ENCODE results near the gene ILF3.

ILF3 gene

GRCh38 chr19:10631874-10632273 is 22.3 kb upstream of the ILF3 start:
- DNase-seq = no peak
- no peaks in the 10 kb centered on the region for H3K4me1 Mint-ChIP-seq
- H3K27ac Mint-ChIP-seq = no peak overlapping the region
- H3K36me3 Mint-ChIP-seq = peaks cover 59% of the 10 kb centered on the region
- H3K4me3 Mint-ChIP-seq = no peak overlapping the region
- H3K27me3 Mint-ChIP-seq = no peaks in the 10 kb centered on the region
- H3K9me3 Mint-ChIP-seq = no peaks in the 10 kb centered on the region
- CTCF ChIA-PET = no interaction called here

- CTCF ChIA-PET = interaction anchor here (1.2 kb wide), 1 partner anchor 53 kb away, joined by 3 read pairs; no protein-coding TSS in a partner anchor
- H3K4me1 Mint-ChIP-seq = peaks cover 7% of the 10 kb centered on the region
- no peak overlapping the region for H3K4me3 Mint-ChIP-seq
- DNase-seq = no peak
- H3K36me3 Mint-ChIP-seq = peaks cover 66% of the 10 kb centered on the region
- H3K27ac Mint-ChIP-seq = no peak overlapping the region
- H3K27me3 Mint-ChIP-seq = no peaks in the 10 kb centered on the region
- H3K9me3 Mint-ChIP-seq = no peaks in the 10 kb centered on the region
Observed at GRCh38 chr19:10634430-10634829, 19.7 kb upstream of the ILF3 start.

- Mint-ChIP-seq H3K27me3 (no peaks in the 10 kb centered on the region), H3K4me3 (no peak overlapping the region), H3K9me3 (no peaks in the 10 kb centered on the region), H3K4me1 (peaks cover 7% of the 10 kb centered on the region), H3K27ac (no peak overlapping the region), H3K36me3 (peaks cover 66% of the 10 kb centered on the region)
- CTCF ChIA-PET = interaction anchor here (0.7 kb wide), 1 partner anchor 9 kb away, joined by 4 read pairs; no protein-coding TSS in a partner anchor
- DNase-seq = no peak
Observed at GRCh38 chr19:10634963-10635362, 19.2 kb upstream of the ILF3 start.

GRCh38 chr19:10636304-10636972 is 17.7 kb upstream of the ILF3 start:
- H3K4me3 Mint-ChIP-seq = no peak overlapping the region
- H3K9me3 Mint-ChIP-seq = no peaks in the 10 kb centered on the region
- CTCF ChIA-PET = no interaction called here
- no peak overlapping the region for H3K27ac Mint-ChIP-seq
- H3K36me3 Mint-ChIP-seq = peaks cover 66% of the 10 kb centered on the region
- H3K4me1 Mint-ChIP-seq = peaks cover 7% of the 10 kb centered on the region
- H3K27me3 Mint-ChIP-seq = no peaks in the 10 kb centered on the region
- no peak for DNase-seq

- H3K4me3 Mint-ChIP-seq = no peak overlapping the region
- CTCF ChIA-PET = no interaction called here
- peaks cover 60% of the 10 kb centered on the region for H3K36me3 Mint-ChIP-seq
Observed at GRCh38 chr19:10637894-10638293, 16.3 kb upstream of the ILF3 start.

GRCh38 chr19:10639836-10640235 is 14.3 kb upstream of the ILF3 start:
- no peaks in the 10 kb centered on the region for H3K27me3 Mint-ChIP-seq
- CTCF ChIA-PET = no interaction called here
- no peak for DNase-seq

More at GRCh38 chr19:10637894-10638293, 16.3 kb upstream of the ILF3 start:
- Mint-ChIP-seq H3K27me3 (no peaks in the 10 kb centered on the region), H3K27ac (peak overlapping the region; percentile 34), H3K9me3 (no peaks in the 10 kb centered on the region), H3K4me1 (peaks cover 7% of the 10 kb centered on the region)
- DNase-seq = no peak

GRCh38 chr19:10640361-10640760 is 13.8 kb upstream of the ILF3 start:
- peaks cover 10% of the 10 kb centered on the region for H3K4me1 Mint-ChIP-seq
- CTCF ChIA-PET = interaction anchor here (13.3 kb wide), 1 partner anchor 60 kb away, joined by 299 read pairs; no protein-coding TSS in a partner anchor
- no peak for DNase-seq
- no peaks in the 10 kb centered on the region for H3K9me3 Mint-ChIP-seq
- no peak overlapping the region for H3K4me3 Mint-ChIP-seq
- peaks cover 53% of the 10 kb centered on the region for H3K36me3 Mint-ChIP-seq
- H3K27ac Mint-ChIP-seq = no peak overlapping the region
- H3K27me3 Mint-ChIP-seq = no peaks in the 10 kb centered on the region

More at GRCh38 chr19:10639836-10640235, 14.3 kb upstream of the ILF3 start:
- Mint-ChIP-seq H3K27ac (no peak overlapping the region), H3K9me3 (no peaks in the 10 kb centered on the region), H3K36me3 (peaks cover 58% of the 10 kb centered on the region), H3K4me1 (peaks cover 10% of the 10 kb centered on the region), H3K4me3 (no peak overlapping the region)

- Mint-ChIP-seq H3K27me3 (no peaks in the 10 kb centered on the region), H3K4me1 (peaks cover 10% of the 10 kb centered on the region), H3K9me3 (no peaks in the 10 kb centered on the region), H3K36me3 (peaks cover 48% of the 10 kb centered on the region), H3K27ac (peak overlapping the region; percentile 71), H3K4me3 (no peak overlapping the region)
- CTCF ChIA-PET = interaction anchor here (13.3 kb wide), 1 partner anchor 61 kb away, joined by 299 read pairs; no protein-coding TSS in a partner anchor
- no peak for DNase-seq
Observed at GRCh38 chr19:10641248-10641647, 12.9 kb upstream of the ILF3 start.

- Mint-ChIP-seq H3K4me1 (peaks cover 10% of the 10 kb centered on the region), H3K27ac (no peak overlapping the region), H3K36me3 (peaks cover 36% of the 10 kb centered on the region), H3K4me3 (no peak overlapping the region), H3K9me3 (no peaks in the 10 kb centered on the region), H3K27me3 (no peaks in the 10 kb centered on the region)
- CTCF ChIA-PET = interaction anchor here (1.3 to 13.3 kb wide), 2 partner anchors 39 to 62 kb away, joined by 3 to 299 read pairs; no protein-coding TSS in a partner anchor
- no peak for DNase-seq
Observed at GRCh38 chr19:10642473-10643171, 11.5 kb upstream of the ILF3 start.

GRCh38 chr19:10643172-10643967 is 10.8 kb upstream of the ILF3 start:
- Mint-ChIP-seq H3K27me3 (no peaks in the 10 kb centered on the region), H3K36me3 (peaks cover 29% of the 10 kb centered on the region), H3K27ac (peak overlapping the region; percentile 39), H3K9me3 (no peaks in the 10 kb centered on the region), H3K4me1 (peaks cover 3% of the 10 kb centered on the region), H3K4me3 (no peak overlapping the region)
- CTCF ChIA-PET = interaction anchor here (0.5 to 13.3 kb wide), 12 partner anchors 8 to 159 kb away, joined by 4 to 299 read pairs (median 6); partner anchors contain the start of gene QTRT1
- no peak for DNase-seq

GRCh38 chr19:10643968-10644259 is 10.2 kb upstream of the ILF3 start:
- Mint-ChIP-seq H3K27me3 (no peaks in the 10 kb centered on the region), H3K36me3 (peaks cover 29% of the 10 kb centered on the region), H3K27ac (peak overlapping the region; percentile 39), H3K9me3 (no peaks in the 10 kb centered on the region), H3K4me1 (peaks cover 3% of the 10 kb centered on the region), H3K4me3 (no peak overlapping the region)
- CTCF ChIA-PET = interaction anchor here (0.5 to 13.3 kb wide), 21 partner anchors 8 to 160 kb away, joined by 3 to 299 read pairs (median 4); partner anchors contain the start of gene QTRT1
- DNase-seq = no peak

GRCh38 chr19:10644260-10645007 is 9.7 kb upstream of the ILF3 start:
- DNase-seq = peak; percentile 89
- Mint-ChIP-seq H3K36me3 (peaks cover 24% of the 10 kb centered on the region), H3K27me3 (no peaks in the 10 kb centered on the region), H3K27ac (peak overlapping the region; percentile 74), H3K9me3 (no peaks in the 10 kb centered on the region), H3K4me3 (no peak overlapping the region), H3K4me1 (peaks cover 3% of the 10 kb centered on the region)
- CTCF ChIA-PET = interaction anchor here (0.6 to 13.3 kb wide), 25 partner anchors 9 to 1978 kb away, joined by 3 to 299 read pairs (median 5); partner anchors contain the start of gene QTRT1

- H3K9me3 Mint-ChIP-seq = no peaks in the 10 kb centered on the region
- no peaks in the 10 kb centered on the region for H3K27me3 Mint-ChIP-seq
- peaks cover 16% of the 10 kb centered on the region for H3K36me3 Mint-ChIP-seq
- H3K4me1 Mint-ChIP-seq = peaks cover 4% of the 10 kb centered on the region
- CTCF ChIA-PET = interaction anchor here (0.6 to 13.3 kb wide), 5 partner anchors 14 to 109 kb away, joined by 3 to 299 read pairs (median 5); no protein-coding TSS in a partner anchor
- no peak overlapping the region for H3K4me3 Mint-ChIP-seq
- H3K27ac Mint-ChIP-seq = no peak overlapping the region
- no peak for DNase-seq
Observed at GRCh38 chr19:10646456-10647159, 7.5 kb upstream of the ILF3 start.
